Endothelial cell of umbilical vein (primary cell): ENCODE data around the gene CALML5.

Source experiments
- EZH2 ChIP-seq: IDR thresholded peaks from 2 replicates; pipeline ENCODE4 v1.6.1; 2012; ENCODE audit warnings: borderline replicate concordance, low read depth, mild to moderate bottlenecking, moderate library complexity, low read length, inconsistent platforms; ENCODE audit not compliant: severe bottlenecking
- POLR2AphosphoS5 ChIP-seq: IDR thresholded peaks from 2 replicates; pipeline ENCODE4 v1.6.1; 2012; ENCODE audit warnings: low read depth, mild to moderate bottlenecking, control low read depth, low read length, moderate library complexity; ENCODE audit not compliant: insufficient read depth

- TF ChIP-seq POLR2AphosphoS5 (no peak), EZH2 (no peak)
These were observed 2.7 kb upstream of the CALML5 start for GRCh38 chr10:5502061-5502521.
